Mononuclear cell (primary cell): ENCODE results near the gene CDK17. TPM values are rescaled to one million over a fixed set of nuclear protein-coding genes. Genes with fewer than 3 reads are reported as not detected.

Experiments used
- H3K27me3 ChIP-seq: 2 replicates; pipeline ENCODE4 v1.6.0; 2011; ENCODE audit warnings: low read length, control low read depth; ENCODE audit not compliant: insufficient read depth
- H3K4me1 ChIP-seq: 2 replicates; pipeline ENCODE4 v1.5.1; 2011; ENCODE audit warnings: mild to moderate bottlenecking, low read length, control low read depth; ENCODE audit not compliant: insufficient read depth
- H3K4me3 ChIP-seq: 2 replicates; pipeline ENCODE4 v1.5.1; 2011; ENCODE audit warnings: mild to moderate bottlenecking, low read length, moderate library complexity
- H3K9me3 ChIP-seq: 2 replicates; pipeline ENCODE4 v1.5.1; 2011; ENCODE audit warnings: low read depth, mild to moderate bottlenecking, control low read depth, low read length
- total RNA-seq: library from RNA; depleted of rRNA; stranded (reverse); fragments of >200 nt; gene quantifications from one replicate; pipeline ENCODE4 v1.2.3, GENCODE V29; 2012

Gene CDK17
- total RNA-seq, 1 donor = 221 TPM

DNA sequence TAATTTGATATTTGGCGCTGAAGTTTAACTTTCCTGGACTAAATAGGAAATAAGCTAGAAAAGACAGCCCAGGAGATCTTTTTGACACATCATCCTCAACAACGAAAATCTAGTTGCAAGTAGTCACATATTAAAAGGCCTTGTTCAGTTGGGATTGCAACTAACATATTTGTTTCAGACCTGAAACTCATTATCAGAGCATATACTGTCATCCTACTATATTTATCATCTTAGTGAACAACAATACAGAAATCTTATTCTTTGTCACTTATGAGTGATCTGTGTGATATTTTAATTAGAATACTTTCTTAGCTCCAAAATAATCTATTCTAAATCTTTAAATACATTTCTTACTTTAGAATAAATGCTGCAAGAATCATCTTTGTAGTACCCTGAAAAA is 134.0 kb downstream of the CDK17 start:
- H3K27me3 ChIP-seq = no peaks in the 10 kb centered on the region
- H3K9me3 ChIP-seq = no peaks in the 10 kb centered on the region
- no peak overlapping the region for H3K4me3 ChIP-seq
- H3K4me1 ChIP-seq = no peaks in the 10 kb centered on the region

- H3K9me3 ChIP-seq = no peaks in the 10 kb centered on the region
- no peaks in the 10 kb centered on the region for H3K4me1 ChIP-seq
- H3K27me3 ChIP-seq = no peaks in the 10 kb centered on the region
- no peak overlapping the region for H3K4me3 ChIP-seq
These were observed 134.4 kb downstream of the CDK17 start for GRCh38 chr12:96265836-96266235.

DNA sequence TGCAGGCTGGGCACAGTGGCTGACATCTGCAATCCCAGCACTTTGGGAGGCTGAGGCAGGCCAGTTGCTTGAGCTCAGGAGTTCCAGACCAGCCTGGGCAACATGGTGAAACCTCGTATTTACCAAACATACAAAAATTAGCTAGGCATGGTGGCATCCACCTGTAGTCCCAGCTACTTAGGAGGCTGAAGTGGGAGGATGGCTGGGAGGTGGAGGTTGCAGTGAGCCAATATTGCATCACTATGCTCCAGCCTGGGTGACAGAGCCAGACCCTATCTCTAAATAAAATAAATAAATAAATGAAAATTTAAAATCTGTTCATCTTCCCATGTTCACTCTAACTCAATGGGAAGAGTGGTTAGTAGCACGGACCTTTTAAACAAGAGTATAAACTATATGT is 134.8 kb downstream of the CDK17 start:
- Histone ChIP-seq H3K4me3 (no peak overlapping the region), H3K9me3 (no peaks in the 10 kb centered on the region), H3K4me1 (no peaks in the 10 kb centered on the region), H3K27me3 (no peaks in the 10 kb centered on the region)

- no peaks in the 10 kb centered on the region for H3K4me1 ChIP-seq
These were observed 136.8 kb downstream of the CDK17 start for GRCh38 chr12:96263449-96263902.

DNA sequence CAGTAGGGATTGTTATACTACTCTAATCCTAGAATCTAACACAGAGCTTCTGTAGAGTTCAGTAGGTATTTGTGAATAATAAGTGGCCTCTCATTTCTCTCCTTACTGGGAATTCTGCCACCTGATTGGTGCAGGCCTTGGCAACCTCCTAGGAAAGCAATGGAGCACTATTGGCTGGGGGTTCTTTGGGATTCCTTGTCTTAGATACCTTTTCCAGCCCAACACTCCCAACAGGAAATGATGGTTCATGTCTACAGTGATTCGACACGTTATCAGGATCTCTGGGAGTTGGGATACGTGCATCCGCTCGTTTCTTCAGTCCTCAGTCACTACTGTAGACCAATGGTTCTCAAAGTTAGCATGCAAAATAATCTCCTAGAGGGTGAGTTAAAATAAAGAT is 138.7 kb downstream of the CDK17 start:
- Histone ChIP-seq H3K9me3 (no peaks in the 10 kb centered on the region), H3K4me1 (no peaks in the 10 kb centered on the region), H3K4me3 (no peak overlapping the region), H3K27me3 (no peaks in the 10 kb centered on the region)

More at GRCh38 chr12:96263449-96263902, 136.8 kb downstream of the CDK17 start:
- Histone ChIP-seq H3K9me3 (no peaks in the 10 kb centered on the region), H3K27me3 (no peaks in the 10 kb centered on the region), H3K4me3 (no peak overlapping the region)

DNA sequence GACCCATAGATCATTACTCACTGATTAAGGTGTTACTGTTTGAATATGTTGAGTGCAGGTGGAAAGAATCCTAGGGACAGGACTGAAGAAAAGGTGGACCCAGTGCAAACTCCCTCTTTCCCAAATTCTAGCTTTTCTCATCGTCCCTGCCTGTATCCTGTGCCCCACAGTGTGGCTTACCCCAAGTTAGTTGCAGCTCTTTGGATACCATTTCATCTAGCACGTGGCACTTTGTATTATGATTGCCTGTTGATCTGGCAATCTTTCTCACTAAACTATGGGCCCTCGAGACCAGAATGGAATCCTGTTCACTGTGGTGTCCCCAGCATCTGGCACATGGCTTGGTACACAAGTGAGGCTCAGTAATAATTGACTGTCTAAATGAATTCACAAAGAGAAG is 139.6 kb downstream of the CDK17 start:
- H3K4me3 ChIP-seq = no peak overlapping the region
- no peaks in the 10 kb centered on the region for H3K27me3 ChIP-seq
- H3K4me1 ChIP-seq = no peaks in the 10 kb centered on the region
- no peaks in the 10 kb centered on the region for H3K9me3 ChIP-seq

GRCh38 chr12:96260231-96260630 is 140.0 kb downstream of the CDK17 start:
- H3K4me3 ChIP-seq = no peak overlapping the region
- H3K4me1 ChIP-seq = peaks cover under 1% of the 10 kb centered on the region
- no peaks in the 10 kb centered on the region for H3K9me3 ChIP-seq
- H3K27me3 ChIP-seq = no peaks in the 10 kb centered on the region

GRCh38 chr12:96258104-96258961 is 141.9 kb downstream of the CDK17 start:
- no peak overlapping the region for H3K4me3 ChIP-seq
- H3K27me3 ChIP-seq = no peaks in the 10 kb centered on the region
- H3K4me1 ChIP-seq = peaks cover 7% of the 10 kb centered on the region
- H3K9me3 ChIP-seq = no peaks in the 10 kb centered on the region

DNA sequence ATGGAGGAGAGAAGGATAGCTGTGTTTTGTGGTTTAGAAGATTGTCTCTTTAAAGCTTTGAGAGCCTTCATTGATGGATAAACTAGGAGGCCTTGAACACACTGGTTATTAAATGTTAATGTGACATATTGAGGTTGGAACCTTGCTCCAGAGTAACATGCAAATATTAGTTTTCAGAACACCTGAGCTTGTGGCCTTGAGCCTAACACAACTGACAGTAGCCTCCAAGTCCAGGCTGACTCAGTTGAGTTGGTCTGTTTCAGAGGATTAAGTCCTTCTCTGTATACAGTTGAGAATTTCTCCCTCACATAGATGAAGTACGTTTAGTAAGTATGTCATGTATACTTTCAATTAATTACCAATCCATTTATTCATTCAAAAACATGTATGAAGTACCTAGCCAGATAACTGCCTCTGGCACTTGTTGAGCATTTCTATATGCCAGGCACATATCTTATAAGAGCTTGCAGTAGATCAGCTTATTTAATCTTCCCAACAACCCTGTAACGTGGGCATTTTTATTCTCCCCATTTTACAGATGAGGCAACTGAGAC is 142.6 kb downstream of the CDK17 start:
- Histone ChIP-seq H3K27me3 (no peaks in the 10 kb centered on the region), H3K4me1 (peaks cover 7% of the 10 kb centered on the region), H3K4me3 (no peak overlapping the region), H3K9me3 (no peaks in the 10 kb centered on the region)

GRCh38 chr12:96256672-96257361 is 143.4 kb downstream of the CDK17 start:
- Histone ChIP-seq H3K4me1 (peaks cover 7% of the 10 kb centered on the region), H3K9me3 (no peaks in the 10 kb centered on the region), H3K27me3 (no peaks in the 10 kb centered on the region), H3K4me3 (no peak overlapping the region)

GRCh38 chr12:96255077-96255476 is 145.2 kb downstream of the CDK17 start:
- Histone ChIP-seq H3K4me1 (peaks cover 7% of the 10 kb centered on the region), H3K27me3 (no peaks in the 10 kb centered on the region), H3K4me3 (no peak overlapping the region), H3K9me3 (no peaks in the 10 kb centered on the region)

GRCh38 chr12:96250119-96250685 is 150.0 kb downstream of the CDK17 start:
- Histone ChIP-seq H3K27me3 (no peaks in the 10 kb centered on the region), H3K4me1 (peaks cover 7% of the 10 kb centered on the region), H3K4me3 (no peak overlapping the region), H3K9me3 (no peaks in the 10 kb centered on the region)

- H3K27me3 ChIP-seq = no peaks in the 10 kb centered on the region
- no peak overlapping the region for H3K4me3 ChIP-seq
- H3K9me3 ChIP-seq = no peaks in the 10 kb centered on the region
- H3K4me1 ChIP-seq = no peaks in the 10 kb centered on the region
These were observed 150.8 kb downstream of the CDK17 start for GRCh38 chr12:96249196-96250118.

DNA sequence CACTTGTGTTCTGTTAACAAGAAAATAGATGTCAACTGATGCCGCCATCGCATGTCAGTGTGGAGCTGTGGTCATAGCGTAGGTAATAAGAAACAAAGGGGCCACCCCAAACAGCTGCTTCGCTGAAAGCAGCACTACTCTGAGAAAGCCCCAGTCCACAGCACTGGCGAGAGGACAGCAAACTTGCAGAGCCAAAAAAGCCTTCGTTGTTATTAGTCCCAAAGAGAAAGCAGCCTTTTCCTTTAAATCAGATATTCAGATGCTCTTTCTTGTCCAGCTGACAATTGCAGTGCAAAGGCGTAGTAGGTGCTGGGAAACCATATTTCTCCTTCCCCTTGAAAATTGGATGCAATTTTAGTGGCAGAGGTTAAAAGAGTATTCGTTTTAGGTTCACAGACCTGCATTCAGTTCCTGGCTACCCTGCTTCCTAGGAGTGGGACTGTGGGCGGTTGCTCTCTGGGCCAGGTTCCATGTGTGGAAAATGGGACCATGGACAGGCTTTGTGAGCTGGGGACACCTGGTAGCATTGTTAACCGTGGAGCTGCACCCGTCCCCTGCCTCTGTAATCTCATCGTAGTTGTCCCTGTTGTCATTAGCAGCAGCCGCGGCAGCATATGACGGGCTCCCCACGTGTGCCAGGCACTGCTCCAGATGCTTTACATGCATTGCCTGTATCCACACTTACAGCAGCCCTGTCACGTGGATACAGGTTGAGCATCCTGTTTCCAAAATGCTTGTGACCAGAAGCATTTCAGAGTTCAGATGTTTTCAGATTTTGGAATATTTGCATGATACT is 151.9 kb downstream of the CDK17 start:
- no peak overlapping the region for H3K4me3 ChIP-seq
- no peaks in the 10 kb centered on the region for H3K4me1 ChIP-seq
- H3K27me3 ChIP-seq = no peaks in the 10 kb centered on the region
- no peaks in the 10 kb centered on the region for H3K9me3 ChIP-seq
